Testis (tissue), 3 donors: ENCODE results near the gene PARP1. TPM values are rescaled to one million over a fixed set of nuclear protein-coding genes. Genes with fewer than 3 reads are reported as not detected.

Source experiments
- DNase-seq: peaks from one replicate; pipeline ENCODE4 v3.0.0-alpha.2; 2019
- H3K27ac ChIP-seq, 2 donors: fragments of 200-600 bp; sonication (generic); one replicate each; pipeline ENCODE4 v1.5.1; 2019
- H3K27me3 ChIP-seq: fragments of 200-600 bp; sonication (generic); one replicate; pipeline ENCODE4 v1.5.1; 2019
- H3K36me3 ChIP-seq: fragments of 200-600 bp; sonication (generic); one replicate; pipeline ENCODE4 v1.5.1; 2017; ENCODE audit warnings: low read depth; ENCODE audit errors: missing control alignments
- H3K4me1 ChIP-seq: fragments of 200-600 bp; sonication (generic); one replicate; pipeline ENCODE4 v1.5.1; 2019
- H3K4me3 ChIP-seq, 2 donors: fragments of 200-600 bp; sonication (generic); one replicate each; pipeline ENCODE4 v1.5.1; 2017 to 2019
- H3K9me3 ChIP-seq: fragments of 200-600 bp; sonication (generic); one replicate; pipeline ENCODE4 v1.5.1; 2017
- POLR2A ChIP-seq: fragments of 450-650 bp; IDR thresholded peaks from one replicate; pipeline ENCODE4 v1.6.1; 2017; ENCODE audit warnings: antibody characterized with exemption, mild to moderate bottlenecking, moderate library complexity
- WGBS, 2 donors: methylation state at CpG; one replicate each; pipeline ENCODE4 v1.1.5; 2018; 5-methylcytosine and 5-hydroxymethylcytosine counted together
- intact Hi-C: fragments of 100-400 bp; cut with DNase I; formaldehyde crosslinking; loops from one replicate; pipeline ENCODE4 v1.15.1; 2023; ENCODE audit warnings: low total_unique reads
- polyA plus RNA-seq: library from polyadenylated mRNA; stranded (reverse); fragments of 350-450 nt; fragmentation: Illumina TruSeq; extraction: RNeasy Lipid Tissue Mini Kit (QIAGEN cat#74804); gene quantifications from one replicate; pipeline ENCODE4 v1.2.3, GENCODE V29; 2014; ENCODE audit warnings: low read depth, low replicate concordance; ENCODE audit not compliant: insufficient read depth
- total RNA-seq, 2 donors: library from RNA; depleted of rRNA; stranded (reverse); fragments of >200 nt; gene quantifications; one replicate each; pipeline ENCODE4 v1.2.3, GENCODE V29; 2016
- TF ChIP-seq, protein P1 (sequence below), 3 experiments: fragments of 450-650 bp in 2 of 3; fragments of 200-600 bp in 1 of 3; sonication (generic) in 1 of 3; IDR thresholded peaks; one replicate each; pipeline ENCODE4 v1.5.1; 2016 to 2019; ENCODE audit warnings: antibody characterized with exemption in 3 of 3, mild to moderate bottlenecking in 2 of 3, moderate library complexity in 1 of 3

The PARP1 gene
- total and polyA plus RNA-seq, 3 donors from 2014 or later = 109 to 224 (median 199) TPM

DNA sequence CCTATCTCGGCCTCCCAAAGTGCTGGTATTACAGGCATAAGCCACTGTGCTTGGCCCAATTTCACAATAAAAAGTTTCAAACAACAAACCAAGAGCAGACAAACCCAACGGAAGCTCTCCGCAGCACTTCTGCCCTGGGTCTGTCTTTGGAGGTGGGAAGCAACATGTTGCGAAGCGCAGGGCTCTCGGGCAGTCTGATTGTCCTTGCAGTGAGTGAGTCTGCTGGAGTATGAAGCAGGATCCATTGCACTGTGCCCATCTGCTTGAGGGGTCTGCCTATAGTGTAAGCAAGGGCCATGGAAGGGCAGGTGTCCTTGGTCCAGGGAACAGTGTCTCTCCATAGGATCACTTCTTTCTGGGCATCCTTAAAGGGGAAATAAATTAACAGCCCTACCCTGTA is 14.6 kb upstream of the PARP1 start:
- H3K9me3 ChIP-seq = no peaks in the 10 kb centered on the region
- H3K27me3 ChIP-seq = no peaks in the 10 kb centered on the region
- no peak overlapping the region for H3K27ac ChIP-seq
- 95 to 98% methylated on average over 6 of the region's 6 CpGs for WGBS, 2 donors
- TF ChIP-seq POLR2A = no peak
- TF ChIP-seq, protein P1, sequence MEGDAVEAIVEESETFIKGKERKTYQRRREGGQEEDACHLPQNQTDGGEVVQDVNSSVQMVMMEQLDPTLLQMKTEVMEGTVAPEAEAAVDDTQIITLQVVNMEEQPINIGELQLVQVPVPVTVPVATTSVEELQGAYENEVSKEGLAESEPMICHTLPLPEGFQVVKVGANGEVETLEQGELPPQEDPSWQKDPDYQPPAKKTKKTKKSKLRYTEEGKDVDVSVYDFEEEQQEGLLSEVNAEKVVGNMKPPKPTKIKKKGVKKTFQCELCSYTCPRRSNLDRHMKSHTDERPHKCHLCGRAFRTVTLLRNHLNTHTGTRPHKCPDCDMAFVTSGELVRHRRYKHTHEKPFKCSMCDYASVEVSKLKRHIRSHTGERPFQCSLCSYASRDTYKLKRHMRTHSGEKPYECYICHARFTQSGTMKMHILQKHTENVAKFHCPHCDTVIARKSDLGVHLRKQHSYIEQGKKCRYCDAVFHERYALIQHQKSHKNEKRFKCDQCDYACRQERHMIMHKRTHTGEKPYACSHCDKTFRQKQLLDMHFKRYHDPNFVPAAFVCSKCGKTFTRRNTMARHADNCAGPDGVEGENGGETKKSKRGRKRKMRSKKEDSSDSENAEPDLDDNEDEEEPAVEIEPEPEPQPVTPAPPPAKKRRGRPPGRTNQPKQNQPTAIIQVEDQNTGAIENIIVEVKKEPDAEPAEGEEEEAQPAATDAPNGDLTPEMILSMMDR (IDR thresholded peaks at IDR 0.05) = no peak
- no peaks in the 10 kb centered on the region for H3K36me3 ChIP-seq
- H3K4me1 ChIP-seq = no peaks in the 10 kb centered on the region
- intact Hi-C loops = no loop called here
- H3K4me3 ChIP-seq = no peak overlapping the region
- no peak for DNase-seq

DNA sequence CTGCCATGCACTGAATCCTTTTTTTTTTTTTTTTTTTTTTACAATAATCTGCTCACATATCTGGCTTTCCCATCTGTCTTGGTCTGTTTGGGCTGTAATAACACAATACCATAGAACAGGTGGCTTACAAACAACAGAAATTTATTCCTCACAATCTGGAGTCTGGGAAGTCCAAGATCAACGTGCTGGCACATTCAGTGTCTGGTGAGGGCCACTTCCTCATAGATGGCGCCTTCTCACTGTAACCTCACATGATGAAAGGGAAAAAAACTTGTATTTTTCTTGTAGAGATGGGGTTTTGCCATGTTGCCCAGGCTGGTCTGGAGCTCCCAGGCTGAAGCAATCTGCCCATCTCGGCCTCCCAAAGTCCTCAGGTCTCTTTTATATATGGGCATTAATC is 13.0 kb upstream of the PARP1 start:
- DNase-seq = no peak
- Histone ChIP-seq H3K4me1 (no peaks in the 10 kb centered on the region), H3K27ac (no peak overlapping the region), H3K36me3 (no peaks in the 10 kb centered on the region), H3K9me3 (no peaks in the 10 kb centered on the region), H3K27me3 (no peaks in the 10 kb centered on the region), H3K4me3 (no peak overlapping the region)
- WGBS, 2 donors = 92 to 98% methylated on average over 3 of the region's 3 CpGs
- TF ChIP-seq, protein P1 (IDR thresholded peaks at IDR 0.05) = no peak
- TF ChIP-seq POLR2A = no peak
- intact Hi-C loops = no loop called here

DNA sequence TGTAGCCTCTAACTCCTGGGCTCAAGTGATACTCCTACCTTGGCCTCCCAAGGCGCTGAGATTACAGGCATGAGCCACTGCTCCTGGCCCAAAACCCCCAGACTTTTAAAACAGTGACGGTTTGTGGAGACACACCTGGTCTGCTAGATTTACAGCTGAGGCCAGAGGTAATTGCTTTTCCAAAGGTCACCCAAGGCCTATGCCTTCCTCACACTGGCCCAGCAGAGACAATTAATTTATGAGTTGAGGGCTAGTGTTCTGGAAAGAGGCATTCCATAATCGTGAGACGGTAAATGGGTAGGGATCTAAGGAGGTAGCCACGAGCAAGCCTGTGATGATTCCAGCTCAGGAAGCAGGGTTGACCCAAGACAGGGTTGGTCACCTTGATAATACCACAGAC is 12.4 kb upstream of the PARP1 start:
- intact Hi-C loops = no loop called here
- Histone ChIP-seq H3K27ac (no peak overlapping the region), H3K4me3 (no peak overlapping the region), H3K27me3 (no peaks in the 10 kb centered on the region), H3K4me1 (no peaks in the 10 kb centered on the region), H3K9me3 (no peaks in the 10 kb centered on the region), H3K36me3 (no peaks in the 10 kb centered on the region)
- 90 to 95% methylated on average over 5 of the region's 5 CpGs for WGBS, 2 donors
- DNase-seq = no peak
- TF ChIP-seq POLR2A = no peak
- TF ChIP-seq, protein P1 (IDR thresholded peaks at IDR 0.05) = no peak

- no peaks in the 10 kb centered on the region for H3K9me3 ChIP-seq
- H3K4me3 ChIP-seq = no peak overlapping the region
- WGBS, 2 donors = 90 to 95% methylated on average over 11 of the region's 11 CpGs
- no peaks in the 10 kb centered on the region for H3K4me1 ChIP-seq
- no peak for DNase-seq
- no peaks in the 10 kb centered on the region for H3K27me3 ChIP-seq
- intact Hi-C loops = no loop called here
- H3K36me3 ChIP-seq = no peaks in the 10 kb centered on the region
- TF ChIP-seq, protein P1 (IDR thresholded peaks at IDR 0.05) = no peak
- no peak overlapping the region for H3K27ac ChIP-seq
Observed at GRCh38 chr1:226419284-226420029, 11.6 kb upstream of the PARP1 start.
